D721Med (cell line): ENCODE measurements around the gene UXS1.

ENCODE experiments used
- DNase-seq: peaks from one replicate; pipeline ENCODE4 v3.0.0; 2011; ENCODE audit warnings: low spot score; ENCODE audit not compliant: insufficient read length
- FAIRE-seq: peaks from 2 replicates; lab custom pipeline; 2011; peaks lifted over from hg19 to GRCh38; lab: Jason Lieb, UNC
- CTCF ChIP-seq: IDR thresholded peaks from 2 replicates; pipeline ENCODE4 v1.5.1; 2012; ENCODE audit warnings: mild to moderate bottlenecking, control low read depth; ENCODE audit not compliant: insufficient read depth; ENCODE audit errors: missing control alignments

The UXS1 gene

GRCh38 chr2:106090916-106091618 lies 103.0 kb downstream of the UXS1 start:
- FAIRE-seq (no peak), DNase-seq (no peak)
- TF ChIP-seq CTCF = no peak

DNA sequence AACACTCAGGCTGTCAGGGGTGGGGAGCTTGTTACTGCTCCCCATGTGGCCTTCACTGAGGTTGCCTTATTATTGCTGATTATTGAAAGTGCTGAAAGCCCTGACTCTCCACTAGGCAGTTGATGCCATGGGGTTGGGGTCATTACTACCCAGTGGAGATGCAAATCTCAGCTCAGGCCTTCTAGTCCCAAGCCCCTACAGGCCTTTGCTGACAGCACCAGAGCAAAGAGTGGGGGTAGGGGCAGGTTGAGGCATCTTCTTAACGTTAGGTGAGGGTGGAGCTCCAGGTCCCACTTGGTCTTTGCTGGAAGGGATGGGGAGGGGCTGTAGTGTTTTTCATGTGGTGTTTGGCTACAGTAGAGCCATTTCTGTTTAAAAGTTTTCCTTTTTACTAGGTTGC lies 104.5 kb downstream of the UXS1 start:
- FAIRE-seq (no peak), DNase-seq (no peak)
- TF ChIP-seq CTCF = no peak

GRCh38 chr2:106085181-106085940 lies 108.7 kb downstream of the UXS1 start:
- FAIRE-seq = no peak
- no peak for DNase-seq
- peak; percentile 28 for TF ChIP-seq CTCF

DNA sequence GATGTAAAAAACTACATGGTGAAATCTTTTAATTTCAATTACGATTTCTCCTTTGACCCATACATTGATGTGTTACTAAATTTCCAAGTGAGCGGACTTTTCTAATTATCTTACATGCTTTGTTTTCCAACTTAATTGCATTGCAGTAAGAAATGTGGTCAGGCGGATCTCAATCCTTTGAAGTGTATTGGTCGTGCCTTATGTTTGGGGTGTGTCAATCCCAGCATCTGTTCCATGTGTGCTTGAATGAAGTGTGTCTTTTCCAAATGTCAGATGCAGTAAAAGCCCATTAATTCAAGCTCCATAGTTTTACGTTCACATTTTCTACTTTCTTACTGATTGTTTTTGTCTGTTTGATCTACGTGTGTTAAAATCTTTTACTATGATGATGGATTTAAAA lies 113.1 kb downstream of the UXS1 start:
- DNase-seq (no peak), FAIRE-seq (no peak)
- TF ChIP-seq CTCF = no peak

GRCh38 chr2:106078096-106078495 lies 116.0 kb downstream of the UXS1 start:
- FAIRE-seq = no peak
- no peak for TF ChIP-seq CTCF
- no peak for DNase-seq

DNA sequence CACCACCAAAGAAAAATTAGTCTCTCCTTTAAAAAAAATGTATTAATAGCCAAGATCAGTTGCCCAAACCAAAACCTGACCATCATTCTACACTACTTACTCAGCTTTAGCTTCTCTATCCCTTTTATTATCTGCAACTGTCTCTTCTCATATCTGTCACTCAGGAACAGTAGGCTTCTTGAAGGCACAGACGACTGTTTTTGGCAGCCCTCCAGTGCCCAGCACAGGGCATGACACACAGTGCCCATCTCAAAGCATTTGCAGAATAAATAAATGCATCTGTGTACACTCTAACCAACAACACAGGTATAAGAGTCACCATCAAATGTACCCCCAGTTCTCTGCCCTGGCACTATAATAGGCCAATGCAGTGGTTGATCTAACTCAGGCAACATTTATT lies 117.2 kb downstream of the UXS1 start:
- FAIRE-seq = no peak
- no peak for DNase-seq
- no peak for TF ChIP-seq CTCF

- no peak for FAIRE-seq
These were observed 119.1 kb downstream of the UXS1 start for GRCh38 chr2:106075048-106075447.

More at GRCh38 chr2:106075048-106075447, 119.1 kb downstream of the UXS1 start:
- DNase-seq = no peak
- no peak for TF ChIP-seq CTCF
